HG02885 (cell line): ENCODE results near the gene CYRIA.

Experiments used
- ATAC-seq: cut with Tn5 transposase; IDR thresholded peaks from one replicate; pipeline ENCODE4 v1.9.1; 2021; ENCODE audit warnings: mild to moderate bottlenecking; ENCODE audit not compliant: unreplicated experiment, poor library complexity

Gene CYRIA

DNA sequence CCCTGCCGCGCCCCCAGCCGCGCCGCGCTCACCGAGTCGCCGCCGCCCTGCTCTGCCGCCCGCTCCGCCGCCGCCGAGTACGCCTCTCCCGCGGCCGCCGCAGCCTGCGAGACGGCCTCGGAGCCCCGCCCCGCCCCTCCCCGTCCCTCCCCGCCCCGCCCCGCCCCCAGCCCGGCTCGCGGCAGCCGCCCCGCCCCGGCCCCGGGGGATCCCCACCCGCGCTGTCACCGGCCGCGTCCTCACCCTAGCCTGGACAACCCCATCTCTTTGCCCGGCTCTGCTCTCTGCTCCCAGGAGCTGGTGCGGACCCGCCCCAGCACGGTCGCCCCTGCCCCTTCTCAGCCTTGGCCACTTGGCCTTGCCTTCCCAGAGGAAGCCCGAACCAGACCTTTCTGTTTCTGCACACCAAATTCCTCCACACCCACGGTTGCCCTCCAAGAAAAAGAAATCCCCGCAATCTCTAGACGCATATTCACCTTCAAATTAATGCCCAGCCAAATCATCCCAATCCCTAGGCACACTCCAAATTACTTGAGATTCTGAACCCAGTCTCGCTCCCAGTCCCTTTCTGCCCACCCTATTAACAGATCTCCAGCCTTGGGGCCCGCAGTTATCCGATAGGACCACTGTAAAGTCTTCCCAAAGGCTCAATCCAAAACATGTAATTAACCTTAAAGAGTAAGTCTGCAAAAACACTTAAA, at the start of gene CYRIA:
CYRIA (minus strand) TSS at position 87 of the 701 bp plus-strand sequence. CDS start 77,715 bp downstream, outside the sequence.
- peak; percentile 77 for ATAC-seq

DNA sequence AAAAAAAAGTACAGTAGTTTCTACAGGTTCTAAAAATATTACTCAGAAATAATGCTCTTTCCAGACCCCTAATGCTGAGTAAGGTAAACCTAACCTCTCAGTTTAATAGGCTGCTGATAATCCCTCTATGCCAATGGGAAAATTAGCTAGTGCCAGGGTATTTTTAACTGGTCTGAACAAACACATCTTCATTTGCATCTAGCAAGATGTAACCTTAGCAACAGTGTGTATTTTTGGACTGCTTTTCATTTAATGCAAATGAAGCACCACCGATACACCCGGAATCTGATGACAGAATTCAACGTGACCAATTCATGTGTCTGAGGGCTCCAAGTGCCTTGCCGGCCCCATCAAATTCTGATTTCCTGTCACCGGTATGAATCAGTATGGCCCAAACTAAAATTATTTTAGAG, 47.4 kb upstream of the CYRIA start:
- peak; percentile 88 for ATAC-seq

DNA sequence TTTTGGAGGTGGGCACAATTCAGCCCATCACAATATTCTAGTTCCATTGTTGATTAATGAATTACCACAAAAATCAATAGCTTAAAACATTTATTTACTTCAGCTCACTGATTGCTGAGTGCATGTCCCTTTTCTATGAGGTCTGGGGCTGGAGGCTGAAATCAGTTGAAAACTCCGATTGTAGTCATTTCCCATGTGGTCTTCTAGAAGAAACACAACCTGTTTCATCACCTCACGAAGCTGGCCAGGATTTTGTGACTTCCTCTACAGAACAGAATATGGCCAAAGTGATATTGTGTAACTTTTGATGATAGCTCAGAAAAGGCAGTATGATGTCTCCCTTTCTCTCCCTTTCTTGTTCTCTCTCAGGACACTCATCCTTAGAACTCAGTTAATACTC, 44.1 kb upstream of the CYRIA start:
- no peak for ATAC-seq

DNA sequence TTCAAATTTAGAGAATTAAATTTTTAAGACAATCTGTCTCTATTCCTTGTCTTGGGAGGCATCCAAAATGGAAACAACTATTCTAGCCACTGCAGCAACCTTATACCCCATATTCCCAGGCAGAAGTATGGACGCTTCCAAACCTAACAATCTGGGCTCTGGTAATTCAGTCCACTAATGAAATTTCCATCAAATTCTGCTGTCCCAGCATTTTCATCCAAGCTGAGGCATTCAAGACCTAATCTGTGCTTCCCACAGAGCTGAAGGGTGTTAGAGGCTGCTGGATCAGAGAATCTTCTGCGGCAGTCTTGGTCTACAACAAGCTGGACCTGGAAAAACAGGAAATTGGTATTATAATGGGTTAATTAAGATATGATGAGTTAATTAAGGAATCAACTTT, 42.5 kb upstream of the CYRIA start:
- no peak for ATAC-seq

DNA sequence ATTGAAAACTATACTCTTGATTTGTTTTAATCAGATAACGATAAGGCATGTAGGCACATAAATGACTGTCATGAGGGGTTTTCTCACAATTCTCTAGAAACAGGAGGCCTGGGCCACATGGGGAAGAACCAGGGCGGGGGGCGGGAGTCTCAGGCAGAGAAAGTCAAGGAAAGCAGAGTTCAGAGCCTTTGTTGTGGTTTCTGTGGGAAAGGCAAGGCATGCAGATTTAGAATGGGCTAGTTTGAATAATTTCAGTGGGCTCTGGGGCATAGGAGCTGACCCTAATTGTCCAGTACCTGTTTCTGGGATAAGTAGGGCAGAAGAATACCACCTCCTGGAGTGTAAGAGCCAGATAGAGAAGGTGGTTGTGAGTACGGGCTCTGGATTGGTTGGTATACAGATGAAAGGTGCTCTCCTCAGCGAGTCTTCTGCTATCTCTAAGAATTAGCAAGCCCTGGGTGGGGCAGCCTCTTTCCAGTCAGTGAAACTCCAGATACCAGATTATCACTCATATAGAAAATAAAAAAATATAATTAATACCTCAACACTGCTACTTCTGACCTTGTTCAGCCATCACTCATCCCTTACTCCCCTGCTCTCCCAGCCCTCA, 41.5 kb upstream of the CYRIA start:
- no peak for ATAC-seq

DNA sequence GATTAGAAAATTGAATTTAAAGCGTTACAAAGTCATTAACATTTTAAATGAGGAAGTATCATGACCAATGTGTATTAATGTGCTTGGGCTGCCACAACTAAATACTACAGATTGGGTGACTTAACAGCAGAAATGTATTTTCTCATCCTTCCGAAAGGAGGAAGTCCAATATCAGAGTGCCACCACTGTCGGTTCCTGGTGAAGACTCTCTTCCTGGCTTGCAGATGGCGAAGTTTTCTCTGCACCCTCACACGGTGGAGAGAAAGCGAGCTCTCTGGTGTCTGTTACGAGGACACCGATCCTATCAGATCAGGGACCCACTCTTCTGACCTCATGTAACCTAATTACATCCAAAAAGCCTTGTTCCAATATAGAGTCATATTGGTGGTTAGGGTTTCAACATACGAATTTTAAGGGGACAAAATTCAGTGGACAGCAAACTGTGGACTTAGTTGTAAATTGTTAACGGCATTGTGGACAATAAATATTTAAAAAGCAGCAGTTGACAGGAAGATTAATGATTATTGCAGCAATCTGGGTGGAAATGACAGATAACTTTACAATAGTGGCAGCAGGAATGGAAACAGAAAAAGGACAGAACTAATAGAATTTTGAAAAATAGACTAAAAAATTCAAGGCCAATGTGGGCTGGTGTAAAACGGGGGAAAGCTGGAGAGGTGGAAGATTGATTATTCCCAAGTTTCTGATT, 35.1 kb upstream of the CYRIA start:
- no peak for ATAC-seq

DNA sequence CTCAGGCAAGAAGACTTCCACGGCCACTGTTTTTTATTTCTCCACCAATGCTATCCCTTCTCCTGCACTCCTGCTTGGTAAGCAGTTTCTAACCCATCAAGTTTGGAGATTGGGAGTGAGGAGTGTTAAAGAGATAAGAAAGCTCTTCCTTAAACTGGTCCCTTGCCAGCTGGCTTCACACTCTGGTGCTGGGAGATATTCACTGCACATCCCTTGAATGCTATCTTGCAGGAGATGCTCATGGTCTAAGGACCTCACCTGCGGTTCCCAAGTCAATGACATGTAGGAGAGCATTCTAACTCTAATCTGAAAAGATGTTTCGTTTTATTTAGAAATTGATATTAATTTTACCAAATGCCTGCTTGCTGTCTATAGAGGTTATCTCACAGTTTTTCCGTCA, 28.2 kb upstream of the CYRIA start:
- ATAC-seq = no peak

DNA sequence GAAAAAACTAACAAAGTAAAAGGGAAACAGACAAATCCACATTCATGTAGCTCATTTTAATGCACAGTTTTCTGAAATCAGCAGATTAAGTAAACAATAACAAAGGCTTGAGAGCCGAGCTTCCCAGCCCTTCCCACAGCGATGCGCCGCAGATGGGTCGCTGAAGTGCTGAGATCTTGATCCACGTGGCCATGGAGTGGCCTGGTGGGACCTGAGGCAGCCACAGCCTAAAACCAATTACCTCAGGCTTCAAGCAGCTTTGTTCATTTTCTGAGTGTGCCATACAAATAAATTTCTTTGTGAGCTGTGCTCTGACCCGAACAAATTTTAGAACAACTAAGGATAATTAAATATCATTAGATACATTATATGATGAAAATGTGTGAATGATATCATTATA, 25.6 kb upstream of the CYRIA start:
- ATAC-seq = no peak

DNA sequence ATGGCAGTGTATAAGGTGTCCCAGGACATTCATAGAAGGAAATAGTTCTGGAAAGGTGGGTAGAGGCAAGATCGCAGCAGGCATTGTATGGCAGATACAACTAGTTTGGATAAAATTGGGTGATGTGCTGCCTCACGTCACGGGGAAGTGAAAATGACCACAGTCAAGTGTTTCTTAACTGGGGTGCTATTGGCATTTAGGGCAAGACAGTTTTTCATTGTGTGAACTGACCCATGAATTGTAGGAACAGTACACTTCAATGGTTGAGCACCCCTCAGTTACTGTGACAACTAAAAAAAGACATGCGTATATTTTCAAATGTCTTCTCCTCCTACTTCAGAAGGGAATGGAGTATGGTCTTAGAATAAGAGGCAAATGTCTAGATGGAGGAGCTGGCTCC, 22.3 kb upstream of the CYRIA start:
- no peak for ATAC-seq

DNA sequence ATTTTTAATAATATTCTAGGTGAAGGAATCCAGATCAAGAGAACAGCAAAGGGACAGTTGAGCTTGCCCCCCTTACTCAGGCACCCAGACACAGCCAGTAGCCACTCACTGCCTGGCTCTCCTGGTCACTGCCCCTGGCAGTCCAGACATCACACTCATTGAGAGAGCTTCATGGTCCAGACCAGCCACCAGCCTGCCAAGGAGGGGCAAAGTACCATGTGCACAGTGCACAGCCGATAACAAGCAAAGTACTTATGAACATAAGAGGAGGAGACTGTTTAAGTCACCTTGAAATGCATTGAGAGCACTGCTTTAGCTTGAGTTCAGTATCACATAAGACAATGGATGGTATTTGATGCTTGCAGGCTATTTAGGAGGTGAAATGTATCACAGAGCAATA, 21.6 kb upstream of the CYRIA start:
- no peak for ATAC-seq

DNA sequence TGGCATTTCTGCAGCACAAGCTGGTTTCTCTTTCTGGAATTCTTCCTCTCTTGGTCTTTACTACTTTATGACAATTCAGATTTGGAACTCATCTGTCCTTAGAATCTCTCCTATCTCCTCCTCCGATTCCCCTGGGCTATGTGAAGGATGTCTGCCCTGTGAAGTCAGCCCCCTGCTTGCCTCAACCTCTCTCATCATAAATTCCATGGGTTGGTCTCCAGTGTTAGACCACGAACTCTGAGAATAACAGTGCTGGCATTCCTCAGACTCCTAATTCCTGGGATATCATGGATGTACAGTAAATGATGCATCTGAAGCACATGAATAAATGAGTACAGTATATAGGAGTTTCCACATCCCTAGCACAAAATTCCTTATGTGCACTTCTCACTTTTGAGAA, 21.0 kb upstream of the CYRIA start:
- ATAC-seq = no peak

DNA sequence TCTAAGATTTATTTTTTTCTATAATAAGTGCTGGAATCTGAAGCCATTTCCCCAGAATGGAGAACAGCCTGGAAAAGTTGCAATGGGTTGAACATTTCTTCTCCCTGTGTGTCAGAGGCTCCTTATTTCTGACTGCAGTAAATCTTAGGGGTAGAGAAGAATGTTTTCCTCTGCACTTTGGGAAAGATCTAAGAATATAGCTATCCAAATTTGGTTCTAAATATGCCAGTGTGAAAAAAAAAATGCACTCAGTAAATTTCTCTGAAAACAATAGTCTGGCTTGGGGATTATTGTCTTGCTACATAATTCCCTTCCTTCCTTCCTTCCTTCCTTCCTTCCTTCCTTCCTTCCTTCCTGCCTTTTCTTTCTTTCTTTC, 19.7 kb upstream of the CYRIA start:
- no peak for ATAC-seq

DNA sequence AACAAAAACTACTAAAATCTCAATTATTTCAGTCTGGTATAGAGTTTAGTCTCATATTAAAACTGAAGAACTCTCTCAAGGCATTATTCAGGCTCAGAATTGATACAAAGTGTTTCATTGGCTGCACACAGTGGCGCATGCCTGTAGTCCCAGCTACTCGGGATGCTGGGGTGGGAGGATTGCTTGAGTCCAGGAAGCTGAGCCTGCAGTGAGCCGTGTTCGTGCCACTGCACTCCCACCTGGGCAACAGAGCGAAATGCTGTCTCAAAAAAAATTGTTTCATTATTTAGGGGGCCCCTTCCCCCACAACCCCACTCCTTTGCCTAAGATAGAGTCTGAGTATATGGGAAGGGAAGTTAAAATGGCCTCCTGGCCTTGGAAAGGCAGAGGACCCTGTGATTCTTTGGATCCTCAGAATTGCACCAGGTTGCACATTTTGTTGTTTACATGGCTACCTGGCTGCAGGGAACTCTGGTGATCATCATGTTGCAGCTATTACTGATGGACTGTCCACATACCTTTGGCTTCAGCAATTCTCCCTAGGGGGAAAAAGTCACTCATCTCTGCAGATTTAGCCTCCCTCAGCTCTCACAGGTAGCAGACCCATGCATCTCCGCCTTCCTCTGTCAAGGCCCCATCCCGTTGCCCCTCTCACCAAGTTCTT, 19.2 kb upstream of the CYRIA start:
- ATAC-seq = no peak

DNA sequence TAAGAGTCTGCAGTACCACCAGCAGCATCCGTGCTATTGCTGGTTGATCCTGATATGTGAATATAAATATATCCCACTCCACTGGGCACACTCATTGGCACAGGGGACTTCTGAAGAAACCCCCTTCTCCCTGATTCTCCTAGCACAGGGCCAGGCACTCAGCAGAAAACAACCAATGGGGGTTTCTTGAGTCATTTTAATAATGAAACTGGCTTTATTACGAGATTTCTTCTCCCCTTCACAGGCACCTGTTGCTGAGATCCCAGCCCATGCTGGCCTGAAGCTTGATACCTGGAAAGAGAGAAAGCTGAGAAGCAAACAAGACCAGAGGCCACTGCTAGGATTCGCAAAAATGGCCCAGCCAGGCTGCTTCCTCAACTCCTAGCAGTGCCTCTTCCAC, 17.9 kb upstream of the CYRIA start:
- no peak for ATAC-seq

DNA sequence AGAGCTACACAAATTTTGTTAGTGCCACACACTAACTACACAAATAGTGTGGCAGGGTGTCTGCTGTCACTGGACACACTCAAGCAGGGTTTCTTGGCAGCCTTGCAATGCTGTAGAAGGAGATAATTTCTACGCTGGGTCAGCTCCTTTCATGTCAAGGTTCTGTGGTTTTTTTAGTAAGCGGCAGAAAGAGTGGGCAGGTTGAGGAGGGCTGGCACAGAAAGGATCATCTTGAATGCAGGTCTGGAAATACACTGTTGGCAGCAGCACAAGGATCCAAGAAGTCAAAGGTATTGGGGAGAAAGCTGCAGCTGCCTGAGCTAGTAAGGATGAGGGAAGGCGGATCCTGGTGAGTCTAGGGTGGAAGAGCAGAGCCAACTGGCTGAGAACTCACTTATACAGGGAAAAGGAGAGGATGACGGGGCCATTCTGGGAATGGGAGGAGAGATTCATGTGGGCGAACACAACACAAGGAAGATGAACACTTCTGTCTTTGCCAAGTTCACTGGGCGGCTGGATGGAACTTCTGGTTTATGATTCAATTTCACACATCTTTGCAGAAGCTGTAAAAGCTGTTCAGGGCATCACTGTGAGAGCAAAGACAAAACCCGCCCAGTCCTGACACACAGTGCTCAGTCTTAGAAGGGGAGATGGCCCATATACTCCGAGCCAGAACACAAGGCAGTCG, 16.9 kb upstream of the CYRIA start:
- no peak for ATAC-seq

DNA sequence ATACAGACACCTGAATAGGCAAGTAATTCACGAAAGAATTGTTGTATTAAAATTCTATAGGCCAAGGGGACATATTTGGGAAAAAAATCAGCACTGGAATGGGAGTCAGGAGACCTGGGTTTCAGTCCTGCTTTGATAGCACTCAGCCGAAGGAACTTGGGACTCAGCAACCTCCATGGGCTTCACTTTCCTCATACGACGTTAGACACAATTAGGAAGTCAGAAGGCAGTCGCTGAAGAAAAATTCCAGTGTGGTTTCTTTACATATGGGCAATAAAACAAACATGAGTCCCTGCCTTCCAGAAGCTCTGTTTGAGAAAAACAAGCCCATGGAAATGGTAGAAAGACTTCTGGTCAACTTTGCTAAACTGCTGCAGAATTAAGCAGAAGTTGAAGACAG, 15.1 kb upstream of the CYRIA start:
- no peak for ATAC-seq

DNA sequence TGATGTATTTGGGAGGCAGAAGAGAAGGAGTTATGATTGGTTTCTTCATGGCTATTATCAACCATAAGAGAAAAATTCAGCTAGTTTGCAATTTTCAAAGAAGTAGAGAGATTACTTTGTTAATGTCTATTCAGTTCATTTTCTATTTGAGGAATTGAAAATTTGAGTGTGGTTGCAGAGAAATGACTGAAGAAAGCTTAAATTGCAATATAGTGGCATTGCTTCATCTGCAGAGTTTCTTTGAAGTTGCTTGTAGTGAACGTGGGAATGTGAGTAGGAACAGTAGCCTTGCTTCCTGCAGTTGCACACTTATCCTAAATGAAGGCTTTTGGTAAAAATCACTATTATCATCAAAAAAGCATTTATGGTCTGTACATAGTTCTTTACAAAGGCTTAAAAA, 14.7 kb upstream of the CYRIA start:
- no peak for ATAC-seq

DNA sequence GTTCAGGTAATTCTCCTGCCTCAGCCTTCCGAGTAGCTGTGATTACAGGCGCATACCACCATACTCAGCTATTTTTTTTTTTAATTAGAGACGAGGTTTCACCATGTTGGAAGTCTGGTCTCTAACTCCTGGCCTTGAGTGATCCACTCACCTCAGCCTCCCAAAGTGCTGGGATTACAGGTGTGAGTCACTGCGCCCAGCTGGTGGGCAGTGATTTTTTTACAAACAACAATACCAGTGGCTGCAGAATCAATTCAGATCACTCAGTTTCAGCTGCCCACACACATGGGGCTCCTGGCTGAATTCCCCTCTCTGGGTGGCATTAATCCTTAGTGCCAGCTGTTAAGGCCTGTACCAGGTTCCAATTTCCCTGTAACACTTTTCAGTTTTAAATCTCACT, 13.3 kb upstream of the CYRIA start:
- ATAC-seq = no peak

DNA sequence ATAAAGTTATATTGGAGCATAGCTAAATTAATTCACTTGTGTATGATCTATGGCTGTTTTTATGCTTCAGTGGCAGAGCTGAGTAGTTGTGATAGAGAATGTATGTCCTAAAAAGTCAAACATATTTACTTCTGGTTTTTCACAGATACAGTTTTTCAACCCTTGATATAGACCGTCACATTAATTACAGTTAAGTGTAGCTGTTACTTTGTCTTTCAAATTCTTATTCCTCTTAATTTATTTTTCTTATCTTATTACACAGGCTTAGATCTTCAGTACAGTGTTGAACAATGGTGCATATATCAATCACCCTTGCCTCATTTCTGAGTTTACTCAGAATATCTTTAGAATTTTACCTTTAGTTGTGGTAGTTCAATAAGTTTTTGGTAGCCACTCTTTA, 12.2 kb upstream of the CYRIA start:
- no peak for ATAC-seq

DNA sequence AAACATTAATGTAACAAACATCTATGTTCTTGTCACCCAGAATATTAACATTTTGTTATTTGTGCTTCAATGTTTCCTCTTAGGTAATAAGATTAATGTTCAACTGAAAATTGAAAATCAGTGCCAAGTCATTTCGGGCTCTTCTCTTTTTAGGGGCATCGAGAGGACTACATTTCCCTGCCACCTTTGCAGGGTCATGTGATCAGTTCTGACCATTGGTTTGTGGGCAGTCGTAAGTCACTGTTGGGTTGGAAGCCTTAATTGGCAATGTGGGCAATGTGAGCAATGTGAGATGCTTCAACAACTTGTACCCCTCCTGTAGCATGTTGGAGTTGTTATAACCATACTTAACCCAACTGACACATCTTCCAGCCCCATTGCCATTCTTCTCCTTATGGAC, 10.1 kb upstream of the CYRIA start:
- no peak for ATAC-seq

DNA sequence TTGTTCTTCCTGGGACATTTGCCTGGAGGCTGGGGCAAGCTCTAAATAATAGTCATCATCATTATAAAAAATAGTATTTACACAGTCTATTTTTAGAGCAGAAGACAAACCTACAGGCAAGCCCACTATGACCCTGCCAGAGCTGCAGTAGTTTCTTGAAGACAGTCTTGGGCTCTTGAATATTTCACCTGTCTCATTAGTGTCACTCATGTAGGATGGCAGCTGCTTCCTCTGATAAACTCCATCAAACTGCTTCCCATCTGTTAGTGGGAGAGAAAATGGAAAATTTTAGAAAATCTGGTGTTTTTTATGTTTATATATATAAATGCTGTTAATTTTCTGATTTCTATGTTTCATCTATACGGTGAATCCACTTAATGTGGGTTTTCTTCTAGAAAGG, 8.5 kb upstream of the CYRIA start:
- ATAC-seq = no peak
